T-cell (primary cell): Measurements from ENCODE around the gene TADA3. TPM values are rescaled to one million over a fixed set of nuclear protein-coding genes. Genes with fewer than 3 reads are reported as not detected.

Experiments
- ATAC-seq, 4 experiments: fragments of 200-7000 bp in 3 of 4; fragments of 150-1000 bp in 1 of 4; cut with Tn5 transposase; replicated peaks in 1 of 4; 1 replicate in 3 of 4; 2 replicates in 1 of 4; pipeline ENCODE4 v1.10.0; 2021; ENCODE audit warnings: moderate library complexity in 3 of 4, mild to moderate bottlenecking in 2 of 4, moderate number of reproducible peaks in 1 of 4
- CTCF ChIA-PET, 2 donors: fragments of 300-600 bp; sonication (Branson Sonifier 250); formaldehyde crosslinking; loops; one replicate each; lab custom pipeline; 2022; ENCODE audit warnings: antibody characterized with exemption in 2 of 2; lab: Charles Lee
- POLR2A ChIA-PET, 2 donors: fragments of 300-600 bp; sonication (Branson Sonifier 250); formaldehyde crosslinking; loops; one replicate each; lab custom pipeline; 2022; ENCODE audit warnings: antibody characterized with exemption in 2 of 2; lab: Charles Lee
- DNase-seq, 35 experiments: peaks; one replicate each; pipeline versions ENCODE4 v3.0.0 to v3.0.0-alpha.2; 2013 to 2023
- H3K27ac ChIP-seq: one replicate; pipeline ENCODE4 v1.5.1; 2013; ENCODE audit warnings: low read length
- H3K27me3 ChIP-seq, 2 experiments: replicated peaks in 1 of 2; 1 replicate in 1 of 2; 2 replicates in 1 of 2; pipeline versions ENCODE4 v1.6.1 to v1.7.0; 2013; ENCODE audit warnings: low read length in 1 of 2, mixed read lengths in 1 of 2; ENCODE audit not compliant: control insufficient read depth in 2 of 2, insufficient read depth in 2 of 2; ENCODE audit errors: extremely low read depth in 1 of 2
- H3K36me3 ChIP-seq, 2 donors: 1 replicate in 1 of 2; 2 replicates in 1 of 2; pipeline versions ENCODE4 v1.6.1 to v1.7.0; 2013; ENCODE audit warnings: low read length in 1 of 2; ENCODE audit not compliant: control insufficient read depth in 2 of 2, insufficient read depth in 1 of 2; ENCODE audit errors: extremely low read depth in 1 of 2
- H3K4me1 ChIP-seq, 2 experiments: 1 replicate in 1 of 2; 2 replicates in 1 of 2; pipeline versions ENCODE4 v1.6.1 to v1.7.0; 2013; ENCODE audit warnings: low read length in 2 of 2, mixed read lengths in 1 of 2; ENCODE audit not compliant: insufficient read depth in 2 of 2, control insufficient read depth in 1 of 2; ENCODE audit errors: extremely low read depth in 1 of 2
- H3K4me3 ChIP-seq, 2 donors: 1 replicate in 1 of 2; 2 replicates in 1 of 2; pipeline versions ENCODE4 v1.5.1 to v1.7.0; 2013; ENCODE audit warnings: mild to moderate bottlenecking in 2 of 2, low read length in 1 of 2, moderate library complexity in 1 of 2; ENCODE audit not compliant: control insufficient read depth in 1 of 2; ENCODE audit errors: extremely low read depth in 1 of 2
- H3K9me3 ChIP-seq: 2 replicates; pipeline ENCODE4 v1.7.0; 2013
- H3K27ac Mint-ChIP-seq, 2 donors: one replicate each; pipeline ENCODE4 v1.8.0; 2020 to 2021; ENCODE audit warnings: mild to moderate bottlenecking in 2 of 2, mixed read lengths in 2 of 2
- H3K27me3 Mint-ChIP-seq, 2 donors: one replicate each; pipeline ENCODE4 v1.8.0; 2021 to 2022; ENCODE audit warnings: mixed read lengths in 2 of 2
- H3K36me3 Mint-ChIP-seq: one replicate; pipeline ENCODE4 v1.8.0; 2021; ENCODE audit warnings: mixed read lengths
- H3K4me1 Mint-ChIP-seq, 3 donors: one replicate each; pipeline ENCODE4 v1.8.0; 2020 to 2022; ENCODE audit warnings: mixed read lengths in 3 of 3, mild to moderate bottlenecking in 1 of 3
- H3K4me3 Mint-ChIP-seq, 3 donors: one replicate each; pipeline ENCODE4 v1.8.0; 2020 to 2022; ENCODE audit warnings: mild to moderate bottlenecking in 3 of 3, mixed read lengths in 3 of 3, moderate library complexity in 3 of 3
- H3K9me3 Mint-ChIP-seq, 3 donors: one replicate each; pipeline ENCODE4 v1.8.0; 2020 to 2022; ENCODE audit warnings: mixed read lengths in 3 of 3
- WGBS: methylation state at CpG from one replicate; pipeline ENCODE4 v1.1.5; 2013; ENCODE audit warnings: missing lambda C conversion rate; ENCODE audit not compliant: insufficient coverage; 5-methylcytosine and 5-hydroxymethylcytosine counted together
- total RNA-seq, 35 experiments: library from RNA in 6 of 35; stranded (reverse) in 6 of 35; fragments of 120-200 nt in 1 of 35; gene quantifications; one replicate each; pipeline versions ENCODE4 v1.2.1 to v1.2.4 and lab custom pipeline; 2013 to 2026

The TADA3 gene
- total RNA-seq, 5 donors from 2014 or later (not counting 1 experiment from before 2014, with no cell fraction given): 29.1 to 46.5 (median 41.1) TPM

GRCh38 chr3:9807981-9808344, 15.7 kb upstream of the TADA3 start:
- POLR2A ChIA-PET: interaction anchor here (0.6 to 2.3 kb wide), 3 partner anchors 15 to 46 kb away, joined by 8 to 10 read pairs (median 9); partner anchors contain the start of gene ARPC4 (in 1 of the 2)
- no CpG with 5 or more reads among the region's 2 CpGs for WGBS
- peaks cover 46 to 59% (median 53%) of the 10 kb centered on the region in 3 donors for H3K4me1 Mint-ChIP-seq

DNA sequence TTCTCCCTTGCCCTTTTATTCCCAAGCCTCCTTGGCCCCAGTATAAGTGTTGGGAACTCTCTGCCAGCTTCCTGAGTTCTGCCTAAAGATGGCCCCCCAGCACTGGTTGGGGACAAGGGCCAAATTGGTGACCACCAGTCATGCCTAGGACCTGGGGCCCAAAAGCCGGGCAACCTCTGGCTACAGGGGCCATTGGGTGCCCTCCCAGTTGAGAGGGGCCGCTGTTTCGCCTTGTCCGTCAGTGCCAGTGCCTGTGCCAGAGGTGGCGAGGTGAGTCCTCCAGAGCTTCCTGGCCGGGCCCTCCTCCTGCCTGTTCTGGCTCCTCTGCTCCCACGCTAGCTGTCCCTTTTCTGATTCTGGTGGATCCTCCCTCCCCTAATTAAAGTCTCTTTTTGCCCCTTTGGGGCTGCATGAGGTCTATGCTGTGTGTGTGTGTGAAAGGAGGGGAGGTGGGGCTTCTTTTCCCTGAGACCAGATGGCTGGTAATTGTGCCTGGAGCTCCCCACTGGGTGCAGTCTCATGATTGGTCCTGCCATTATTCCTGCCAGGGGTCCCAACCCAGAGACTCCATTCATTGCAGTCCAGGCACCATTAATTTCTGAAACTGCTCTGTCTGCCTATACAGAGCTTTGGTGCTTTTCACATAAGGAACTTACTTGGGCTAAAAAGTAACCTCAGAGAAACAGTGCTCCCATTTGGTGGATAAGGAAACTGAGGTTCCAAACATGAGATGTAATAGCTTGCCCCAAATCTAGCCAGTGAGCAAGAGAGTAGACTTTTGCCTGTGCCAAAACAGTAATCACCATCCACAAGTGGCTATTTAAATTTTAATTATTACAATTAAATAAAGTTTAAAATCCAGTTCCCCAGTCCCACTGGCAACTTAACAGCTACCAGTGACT, 14.7 kb upstream of the TADA3 start:
- H3K4me1 Mint-ChIP-seq: peaks cover 46 to 62% (median 54%) of the 10 kb centered on the region in 3 donors
- H3K9me3 Mint-ChIP-seq: no peaks in the 10 kb centered on the region
- H3K9me3 ChIP-seq: no peaks in the 10 kb centered on the region
- no peak overlapping the region for H3K4me3 ChIP-seq
- no peak for ATAC-seq
- no peak overlapping the region for H3K4me3 Mint-ChIP-seq
- DNase-seq: no peak
- H3K4me1 ChIP-seq: peaks cover 3 to 30% of the 10 kb centered on the region in 2 experiments
- 100% methylated on average over 6 of the region's 7 CpGs for WGBS
- H3K27me3 ChIP-seq: no peaks in the 10 kb centered on the region
- peak overlapping the region in 1 of 2 donors; percentile 100 for H3K27ac Mint-ChIP-seq
- ChIA-PET CTCF (interaction anchor here in 1 of 2 donors (0.5 to 1.8 kb wide), 4 partner anchors 25 to 126 kb away, joined by 3 to 5 read pairs (median 4); partner anchors contain the start of gene CRELD1), POLR2A (interaction anchor here in 1 of 2 donors (0.6 kb wide), 1 partner anchor 262 kb away, joined by 3 read pairs; no protein-coding TSS in a partner anchor)
- H3K36me3 Mint-ChIP-seq: peaks cover 32% of the 10 kb centered on the region
- no peaks in the 10 kb centered on the region for H3K27me3 Mint-ChIP-seq
- peak overlapping the region; percentile 87 for H3K27ac ChIP-seq
- peaks cover 0 to 47% of the 10 kb centered on the region in 2 donors for H3K36me3 ChIP-seq

More at GRCh38 chr3:9807981-9808344, 15.7 kb upstream of the TADA3 start:
- CTCF ChIA-PET: interaction anchor here (0.5 to 1.8 kb wide), 7 partner anchors 11 to 125 kb away, joined by 3 to 5 read pairs (median 4); partner anchors contain the start of genes ARPC4 (in 1 of the 2), CRELD1 (in 1 of the 2) and TADA3 (in 1 of the 2)
- Mint-ChIP-seq H3K36me3 (peaks cover 32% of the 10 kb centered on the region), H3K27me3 (no peaks in the 10 kb centered on the region), H3K27ac (peak overlapping the region; percentile 99 to 100), H3K4me3 (no peak overlapping the region), H3K9me3 (no peaks in the 10 kb centered on the region)
- Histone ChIP-seq H3K36me3 (peaks cover 0 to 43% of the 10 kb centered on the region in 2 donors), H3K27me3 (no peaks in the 10 kb centered on the region), H3K4me1 (peaks cover 3 to 30% of the 10 kb centered on the region in 2 experiments), H3K4me3 (no peak overlapping the region), H3K9me3 (no peaks in the 10 kb centered on the region), H3K27ac (peak overlapping the region; percentile 87)
- no peak for DNase-seq
- ATAC-seq: no peak

DNA sequence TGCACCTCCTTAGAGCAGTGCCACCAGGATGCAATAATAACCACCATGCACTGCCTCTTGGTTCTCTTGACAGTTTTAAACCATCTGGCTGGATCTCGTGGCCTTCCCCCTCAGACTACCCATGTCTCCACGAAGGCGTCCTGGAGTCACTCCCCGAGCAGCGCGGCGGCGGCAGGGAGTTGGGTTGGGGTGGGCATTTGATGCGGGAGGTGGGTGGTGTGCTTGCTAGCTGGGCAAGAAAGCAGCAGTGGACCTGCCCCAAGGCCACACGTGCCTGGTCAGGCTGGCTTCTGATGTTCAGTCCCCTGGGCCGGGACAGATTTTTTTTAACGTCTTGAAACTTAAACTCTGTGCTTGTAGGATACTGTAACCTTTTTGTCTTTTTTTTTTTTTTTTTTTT, 13.9 kb upstream of the TADA3 start:
- Mint-ChIP-seq H3K9me3 (no peaks in the 10 kb centered on the region), H3K36me3 (peaks cover 32% of the 10 kb centered on the region), H3K4me3 (no peak overlapping the region), H3K27ac (no peak overlapping the region), H3K4me1 (peaks cover 42 to 54% (median 47%) of the 10 kb centered on the region in 3 donors), H3K27me3 (no peaks in the 10 kb centered on the region)
- ChIA-PET POLR2A (interaction anchor here in 1 of 2 donors (0.6 kb wide), 1 partner anchor 263 kb away, joined by 3 read pairs; no protein-coding TSS in a partner anchor), CTCF (no interaction called here)
- H3K27ac ChIP-seq: no peak overlapping the region
- H3K4me1 ChIP-seq: peaks cover 3 to 30% of the 10 kb centered on the region in 2 experiments
- DNase-seq (no peak), ATAC-seq (no peak)
- H3K9me3 ChIP-seq: no peaks in the 10 kb centered on the region
- WGBS: 92% methylated on average over 2 of the region's 12 CpGs
- peaks cover 0 to 54% of the 10 kb centered on the region in 2 donors for H3K36me3 ChIP-seq
- H3K4me3 ChIP-seq: no peak overlapping the region
- no peaks in the 10 kb centered on the region for H3K27me3 ChIP-seq

DNA sequence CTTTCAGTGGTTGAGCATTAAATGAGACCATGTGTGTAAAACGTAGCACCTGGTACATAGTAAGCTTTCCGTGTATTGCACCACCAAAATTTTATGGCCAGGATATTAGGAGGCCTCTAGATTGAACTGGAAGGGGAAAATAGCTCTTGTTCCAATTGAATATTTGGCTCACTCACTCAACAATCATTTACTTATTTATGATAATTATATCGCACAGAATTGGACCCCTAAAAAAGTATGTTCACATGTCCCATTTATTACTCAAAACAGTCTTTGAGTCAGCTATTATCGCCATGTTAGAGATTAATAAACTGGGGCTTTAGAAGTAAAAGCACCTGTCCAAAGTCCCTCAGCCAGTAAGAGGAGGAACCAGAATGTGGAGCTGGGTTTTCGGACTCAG, 12.7 kb upstream of the TADA3 start:
- H3K27ac Mint-ChIP-seq: no peak overlapping the region
- 100% methylated on average over 1 of the region's 5 CpGs for WGBS
- H3K4me1 ChIP-seq: peaks cover 3 to 22% of the 10 kb centered on the region in 2 experiments
- peaks cover 0 to 66% of the 10 kb centered on the region in 2 donors for H3K36me3 ChIP-seq
- no peaks in the 10 kb centered on the region for H3K9me3 ChIP-seq
- ATAC-seq (no peak), DNase-seq (no peak)
- H3K27ac ChIP-seq: no peak overlapping the region
- H3K4me3 Mint-ChIP-seq: no peak overlapping the region
- H3K9me3 Mint-ChIP-seq: no peaks in the 10 kb centered on the region
- no peaks in the 10 kb centered on the region for H3K27me3 Mint-ChIP-seq
- ChIA-PET CTCF (interaction anchor here in 1 of 2 donors (1.0 kb wide), 1 partner anchor 127 kb away, joined by 3 read pairs; no protein-coding TSS in a partner anchor), POLR2A (interaction anchor here in 1 of 2 donors (0.6 kb wide), 1 partner anchor 398 kb away, joined by 3 read pairs; no protein-coding TSS in a partner anchor)
- H3K36me3 Mint-ChIP-seq: peaks cover 34% of the 10 kb centered on the region
- H3K4me3 ChIP-seq: no peak overlapping the region
- peaks cover 35 to 45% (median 38%) of the 10 kb centered on the region in 3 donors for H3K4me1 Mint-ChIP-seq
- no peaks in the 10 kb centered on the region for H3K27me3 ChIP-seq

GRCh38 chr3:9803494-9803893, 11.2 kb upstream of the TADA3 start:
- POLR2A ChIA-PET: interaction anchor here (0.6 to 1.0 kb wide), 2 partner anchors 10 to 162 kb away, joined by 3 to 4 read pairs; partner anchors contain the start of gene ARPC4 (in 1 of the 2)
- ATAC-seq: no peak
- Histone ChIP-seq H3K4me1 (peaks cover 0 to 10% of the 10 kb centered on the region in 2 experiments), H3K9me3 (no peaks in the 10 kb centered on the region), H3K4me3 (no peak overlapping the region), H3K36me3 (peaks cover 0 to 80% of the 10 kb centered on the region in 2 donors), H3K27ac (no peak overlapping the region), H3K27me3 (no peaks in the 10 kb centered on the region)
- Mint-ChIP-seq H3K9me3 (no peaks in the 10 kb centered on the region), H3K4me1 (peaks cover 27 to 33% (median 29%) of the 10 kb centered on the region in 3 donors), H3K36me3 (peaks cover 41% of the 10 kb centered on the region), H3K27me3 (no peaks in the 10 kb centered on the region), H3K27ac (peak overlapping the region; percentile 8 to 40), H3K4me3 (no peak overlapping the region)
- no CpG with 5 or more reads among the region's 1 CpG for WGBS
- DNase-seq: no peak
- CTCF ChIA-PET: interaction anchor here (0.6 kb wide), 3 partner anchors 14 to 519 kb away, joined by 3 to 7 read pairs (median 3); no protein-coding TSS in a partner anchor

- Histone ChIP-seq H3K4me1 (peaks cover 0 to 15% of the 10 kb centered on the region in 2 experiments), H3K4me3 (no peak overlapping the region), H3K27ac (no peak overlapping the region), H3K36me3 (peaks cover 6 to 89% of the 10 kb centered on the region in 2 donors), H3K27me3 (no peaks in the 10 kb centered on the region), H3K9me3 (no peaks in the 10 kb centered on the region)
- POLR2A ChIA-PET: no interaction called here
- H3K27me3 Mint-ChIP-seq: no peaks in the 10 kb centered on the region
- H3K27ac Mint-ChIP-seq: no peak overlapping the region
- H3K36me3 Mint-ChIP-seq: peaks cover 46% of the 10 kb centered on the region
- no peaks in the 10 kb centered on the region for H3K9me3 Mint-ChIP-seq
- ATAC-seq: no peak
- WGBS: no CpG with 5 or more reads among the region's 5 CpGs
- DNase-seq: no peak
- CTCF ChIA-PET: interaction anchor here in 1 of 2 donors (0.6 to 0.7 kb wide), 2 partner anchors 8 to 88 kb away, joined by 3 to 4 read pairs; partner anchors contain the start of gene ARPC4
- peaks cover 34 to 46% (median 38%) of the 10 kb centered on the region in 3 donors for H3K4me1 Mint-ChIP-seq
- H3K4me3 Mint-ChIP-seq: no peak overlapping the region
These were observed 8.3 kb upstream of the TADA3 start for GRCh38 chr3:9800529-9800928.
